Measurements from ENCODE around the gene ID3. TPM values are rescaled to one million over a fixed set of nuclear protein-coding genes. Genes with fewer than 3 reads are reported as not detected.

Gene ID3
- total and polyA plus RNA-seq, 9 of the 15 experiments (the other 6 are each of a cell fraction or from before 2014, with no cell fraction given): 6.8 to 59.8 (median 23.5) TPM

DNA sequence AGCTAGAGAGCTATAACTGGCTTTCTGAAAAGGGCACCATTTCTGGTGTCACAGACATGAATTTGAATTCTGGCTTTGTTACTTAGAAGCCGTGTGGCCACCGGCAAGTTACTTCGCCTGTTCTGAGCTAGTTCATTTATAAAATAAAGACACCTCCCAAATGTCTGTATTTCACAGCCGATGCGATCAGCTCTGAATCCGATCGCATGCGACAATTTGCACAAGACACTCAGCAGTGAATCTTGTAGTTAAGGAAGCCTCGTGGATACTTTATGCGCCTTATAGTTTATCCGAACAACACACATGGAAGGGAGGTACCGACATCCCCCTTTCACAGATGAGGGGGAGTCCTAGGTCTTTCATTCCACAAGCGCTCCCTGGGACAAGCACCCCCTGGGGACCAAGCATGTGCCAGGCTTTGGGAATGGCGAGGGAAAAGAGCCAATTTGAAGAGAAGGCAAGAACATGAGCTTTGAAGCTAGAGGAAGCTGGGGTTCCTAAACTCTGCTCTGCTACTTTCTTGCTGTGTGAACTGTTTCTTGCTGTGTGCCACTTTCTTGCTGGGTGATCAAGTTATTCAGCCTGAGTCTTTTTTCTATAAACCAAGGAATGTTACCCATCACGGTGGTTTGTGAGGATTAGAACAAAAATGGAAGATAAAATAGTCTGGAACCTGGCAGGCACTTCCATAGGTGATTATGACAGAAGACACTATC is 3.9 kb downstream of the ID3 start (continued):
- TF ChIP-seq KAT7 (CRISPR knock-in tag; IDR thresholded peaks at IDR 0.05; ENCODE audit: borderline replicate concordance): no peak
- peak; percentile 33 for TF ChIP-seq EP400 (IDR thresholded peaks at IDR 0.05)
- peak in 1 of 2 experiments; percentile 57; a peak in 2 of 4 replicates for TF ChIP-seq SRF (CRISPR knock-in tag; IDR thresholded peaks at IDR 0.05)
- no peak for TF ChIP-seq FIP1L1 (IDR thresholded peaks at IDR 0.05; ENCODE audit: low read depth, low read length, poor library complexity, severe bottlenecking)
- no peak for TF ChIP-seq SIN3A (IDR thresholded peaks at IDR 0.05; ENCODE audit: borderline replicate concordance in 2 of 2, control insufficient read depth in 1 of 2, low read depth in 2 of 2, low read length in 2 of 2)
- TF ChIP-seq JUN (IDR thresholded peaks at IDR 0.05; ENCODE audit: borderline replicate concordance, low read depth, low read length): no peak
- TF ChIP-seq JUN (CRISPR knock-in tag; IDR thresholded peaks at IDR 0.05; ENCODE audit: borderline replicate concordance): no peak
- TF ChIP-seq, protein P1, sequence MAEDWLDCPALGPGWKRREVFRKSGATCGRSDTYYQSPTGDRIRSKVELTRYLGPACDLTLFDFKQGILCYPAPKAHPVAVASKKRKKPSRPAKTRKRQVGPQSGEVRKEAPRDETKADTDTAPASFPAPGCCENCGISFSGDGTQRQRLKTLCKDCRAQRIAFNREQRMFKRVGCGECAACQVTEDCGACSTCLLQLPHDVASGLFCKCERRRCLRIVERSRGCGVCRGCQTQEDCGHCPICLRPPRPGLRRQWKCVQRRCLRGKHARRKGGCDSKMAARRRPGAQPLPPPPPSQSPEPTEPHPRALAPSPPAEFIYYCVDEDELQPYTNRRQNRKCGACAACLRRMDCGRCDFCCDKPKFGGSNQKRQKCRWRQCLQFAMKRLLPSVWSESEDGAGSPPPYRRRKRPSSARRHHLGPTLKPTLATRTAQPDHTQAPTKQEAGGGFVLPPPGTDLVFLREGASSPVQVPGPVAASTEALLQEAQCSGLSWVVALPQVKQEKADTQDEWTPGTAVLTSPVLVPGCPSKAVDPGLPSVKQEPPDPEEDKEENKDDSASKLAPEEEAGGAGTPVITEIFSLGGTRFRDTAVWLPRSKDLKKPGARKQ (CRISPR knock-in tag; IDR thresholded peaks at IDR 0.05): peak; percentile 84
- TF ChIP-seq, protein P2, sequence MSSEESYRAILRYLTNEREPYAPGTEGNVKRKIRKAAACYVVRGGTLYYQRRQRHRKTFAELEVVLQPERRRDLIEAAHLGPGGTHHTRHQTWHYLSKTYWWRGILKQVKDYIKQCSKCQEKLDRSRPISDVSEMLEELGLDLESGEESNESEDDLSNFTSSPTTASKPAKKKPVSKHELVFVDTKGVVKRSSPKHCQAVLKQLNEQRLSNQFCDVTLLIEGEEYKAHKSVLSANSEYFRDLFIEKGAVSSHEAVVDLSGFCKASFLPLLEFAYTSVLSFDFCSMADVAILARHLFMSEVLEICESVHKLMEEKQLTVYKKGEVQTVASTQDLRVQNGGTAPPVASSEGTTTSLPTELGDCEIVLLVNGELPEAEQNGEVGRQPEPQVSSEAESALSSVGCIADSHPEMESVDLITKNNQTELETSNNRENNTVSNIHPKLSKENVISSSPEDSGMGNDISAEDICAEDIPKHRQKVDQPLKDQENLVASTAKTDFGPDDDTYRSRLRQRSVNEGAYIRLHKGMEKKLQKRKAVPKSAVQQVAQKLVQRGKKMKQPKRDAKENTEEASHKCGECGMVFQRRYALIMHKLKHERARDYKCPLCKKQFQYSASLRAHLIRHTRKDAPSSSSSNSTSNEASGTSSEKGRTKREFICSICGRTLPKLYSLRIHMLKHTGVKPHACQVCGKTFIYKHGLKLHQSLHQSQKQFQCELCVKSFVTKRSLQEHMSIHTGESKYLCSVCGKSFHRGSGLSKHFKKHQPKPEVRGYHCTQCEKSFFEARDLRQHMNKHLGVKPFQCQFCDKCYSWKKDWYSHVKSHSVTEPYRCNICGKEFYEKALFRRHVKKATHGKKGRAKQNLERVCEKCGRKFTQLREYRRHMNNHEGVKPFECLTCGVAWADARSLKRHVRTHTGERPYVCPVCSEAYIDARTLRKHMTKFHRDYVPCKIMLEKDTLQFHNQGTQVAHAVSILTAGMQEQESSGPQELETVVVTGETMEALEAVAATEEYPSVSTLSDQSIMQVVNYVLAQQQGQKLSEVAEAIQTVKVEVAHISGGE (CRISPR knock-in tag; IDR thresholded peaks at IDR 0.05): peak in 1 of 3 experiments; percentile 25; a peak in 1 of 6 replicates
- peak; percentile 6; the same call in 1 of the 2 replicates for TF ChIP-seq ZFX (CRISPR knock-in tag; IDR thresholded peaks at IDR 0.05)
- TF ChIP-seq ZBTB1 (CRISPR knock-in tag; IDR thresholded peaks at IDR 0.05; ENCODE audit: borderline replicate concordance, low read depth): no peak
- TF ChIP-seq SIN3B (IDR thresholded peaks at IDR 0.05; ENCODE audit: low read depth): no peak
- TF ChIP-seq ZC3H8 (IDR thresholded peaks at IDR 0.05): no peak
- TF ChIP-seq, protein P3, sequence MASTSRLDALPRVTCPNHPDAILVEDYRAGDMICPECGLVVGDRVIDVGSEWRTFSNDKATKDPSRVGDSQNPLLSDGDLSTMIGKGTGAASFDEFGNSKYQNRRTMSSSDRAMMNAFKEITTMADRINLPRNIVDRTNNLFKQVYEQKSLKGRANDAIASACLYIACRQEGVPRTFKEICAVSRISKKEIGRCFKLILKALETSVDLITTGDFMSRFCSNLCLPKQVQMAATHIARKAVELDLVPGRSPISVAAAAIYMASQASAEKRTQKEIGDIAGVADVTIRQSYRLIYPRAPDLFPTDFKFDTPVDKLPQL (IDR thresholded peaks at IDR 0.05; ENCODE audit: extremely low read depth, insufficient read length): no peak
- TF ChIP-seq, protein P4, sequence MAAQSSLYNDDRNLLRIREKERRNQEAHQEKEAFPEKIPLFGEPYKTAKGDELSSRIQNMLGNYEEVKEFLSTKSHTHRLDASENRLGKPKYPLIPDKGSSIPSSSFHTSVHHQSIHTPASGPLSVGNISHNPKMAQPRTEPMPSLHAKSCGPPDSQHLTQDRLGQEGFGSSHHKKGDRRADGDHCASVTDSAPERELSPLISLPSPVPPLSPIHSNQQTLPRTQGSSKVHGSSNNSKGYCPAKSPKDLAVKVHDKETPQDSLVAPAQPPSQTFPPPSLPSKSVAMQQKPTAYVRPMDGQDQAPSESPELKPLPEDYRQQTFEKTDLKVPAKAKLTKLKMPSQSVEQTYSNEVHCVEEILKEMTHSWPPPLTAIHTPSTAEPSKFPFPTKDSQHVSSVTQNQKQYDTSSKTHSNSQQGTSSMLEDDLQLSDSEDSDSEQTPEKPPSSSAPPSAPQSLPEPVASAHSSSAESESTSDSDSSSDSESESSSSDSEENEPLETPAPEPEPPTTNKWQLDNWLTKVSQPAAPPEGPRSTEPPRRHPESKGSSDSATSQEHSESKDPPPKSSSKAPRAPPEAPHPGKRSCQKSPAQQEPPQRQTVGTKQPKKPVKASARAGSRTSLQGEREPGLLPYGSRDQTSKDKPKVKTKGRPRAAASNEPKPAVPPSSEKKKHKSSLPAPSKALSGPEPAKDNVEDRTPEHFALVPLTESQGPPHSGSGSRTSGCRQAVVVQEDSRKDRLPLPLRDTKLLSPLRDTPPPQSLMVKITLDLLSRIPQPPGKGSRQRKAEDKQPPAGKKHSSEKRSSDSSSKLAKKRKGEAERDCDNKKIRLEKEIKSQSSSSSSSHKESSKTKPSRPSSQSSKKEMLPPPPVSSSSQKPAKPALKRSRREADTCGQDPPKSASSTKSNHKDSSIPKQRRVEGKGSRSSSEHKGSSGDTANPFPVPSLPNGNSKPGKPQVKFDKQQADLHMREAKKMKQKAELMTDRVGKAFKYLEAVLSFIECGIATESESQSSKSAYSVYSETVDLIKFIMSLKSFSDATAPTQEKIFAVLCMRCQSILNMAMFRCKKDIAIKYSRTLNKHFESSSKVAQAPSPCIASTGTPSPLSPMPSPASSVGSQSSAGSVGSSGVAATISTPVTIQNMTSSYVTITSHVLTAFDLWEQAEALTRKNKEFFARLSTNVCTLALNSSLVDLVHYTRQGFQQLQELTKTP (IDR thresholded peaks at IDR 0.05; ENCODE audit: low read depth in 1 of 2, partially characterized antibody in 2 of 2): peak in 1 of 2 experiments; percentile 45
